Fibroblast of lung (primary cell): ENCODE measurements around the gene CC2D2B. TPM values are rescaled to one million over a fixed set of nuclear protein-coding genes. Genes with fewer than 3 reads are reported as not detected.

Experiments
- DNase-seq, 2 donors: peaks; one replicate each; pipeline versions ENCODE4 v3.0.0 to v3.0.0-alpha.2; 2010; ENCODE audit warnings: low read depth in 2 of 2
- H2AFZ ChIP-seq: 2 replicates; pipeline ENCODE4 v1.5.1; 2012; ENCODE audit warnings: low read length, control low read depth, inconsistent platforms
- H3K27ac ChIP-seq: 2 replicates; pipeline ENCODE4 v1.5.1; 2011; ENCODE audit warnings: low read length, control low read depth; ENCODE audit not compliant: insufficient read depth
- H3K27me3 ChIP-seq: 2 replicates; pipeline ENCODE4 v1.5.1; 2011; ENCODE audit warnings: mild to moderate bottlenecking, low read length; ENCODE audit not compliant: control insufficient read depth, insufficient read depth
- H3K36me3 ChIP-seq: 2 replicates; pipeline ENCODE4 v1.5.1; 2011; ENCODE audit warnings: low read length; ENCODE audit not compliant: control insufficient read depth, insufficient read depth
- H3K4me1 ChIP-seq: 2 replicates; pipeline ENCODE4 v1.5.1; 2011; ENCODE audit warnings: low read length; ENCODE audit not compliant: control insufficient read depth, insufficient read depth; ENCODE audit errors: extremely low read depth
- H3K4me2 ChIP-seq: 2 replicates; pipeline ENCODE4 v1.5.1; 2011; ENCODE audit warnings: low read length, control low read depth; ENCODE audit not compliant: insufficient read depth; ENCODE audit errors: extremely low read depth
- H3K4me3 ChIP-seq, 4 experiments: fragments of 200-600 bp in 1 of 4; sonication (generic) in 1 of 4; replicated peaks in 1 of 4; 2 replicates each; pipeline ENCODE4 v1.5.1; 2011 to 2016; ENCODE audit warnings: low read length in 4 of 4, low read depth in 3 of 4, mild to moderate bottlenecking in 3 of 4, control low read depth in 2 of 4, inconsistent platforms in 1 of 4, mixed read lengths in 1 of 4; ENCODE audit not compliant: insufficient read depth in 1 of 4; ENCODE audit errors: control extremely low read depth in 1 of 4
- H3K79me2 ChIP-seq: 2 replicates; pipeline ENCODE4 v1.5.1; 2012; ENCODE audit warnings: mild to moderate bottlenecking, low read length, inconsistent platforms; ENCODE audit not compliant: control insufficient read depth, insufficient read depth
- H3K9ac ChIP-seq: 2 replicates; pipeline ENCODE4 v1.5.1; 2011; ENCODE audit warnings: mild to moderate bottlenecking, low read length, control low read depth; ENCODE audit not compliant: insufficient read depth
- H3K9me3 ChIP-seq: 2 replicates; pipeline ENCODE4 v1.5.1; 2012; ENCODE audit warnings: low read depth, low read length; ENCODE audit not compliant: control insufficient read depth, insufficient read depth
- H4K20me1 ChIP-seq: 2 replicates; pipeline ENCODE4 v1.5.1; 2011; ENCODE audit warnings: low read length; ENCODE audit not compliant: control insufficient read depth, insufficient read depth; ENCODE audit errors: extremely low read depth
- EZH2 ChIP-seq: IDR thresholded peaks from 2 replicates; pipeline ENCODE4 v1.5.1; 2012; ENCODE audit warnings: low read length, control low read depth, mild to moderate bottlenecking; ENCODE audit errors: missing control alignments
- polyA plus RNA-seq, 2 donors: library from polyadenylated mRNA; depleted of rRNA in 1 of 2; stranded (reverse) in 1 of 2; unstranded in 1 of 2; fragments of >200 nt; gene quantifications; 2 replicates each; pipeline ENCODE4 v1.2.1, GENCODE V29; 2011 to 2012; ENCODE audit warnings: missing spikeins in 1 of 2
- total RNA-seq: library from RNA; depleted of rRNA; stranded (reverse); fragments of >200 nt; gene quantifications from 2 replicates; pipeline ENCODE4 v1.2.1, GENCODE V29; 2014
- TF ChIP-seq, protein P1 (sequence below), 2 donors: IDR thresholded peaks in 1 of 2; conservative IDR thresholded peaks in 1 of 2; 1 replicate in 1 of 2; 2 replicates in 1 of 2; pipeline ENCODE4 v1.5.1; 2011 to 2012; ENCODE audit warnings: low read length in 2 of 2, control low read depth in 1 of 2, inconsistent platforms in 1 of 2, low read depth in 1 of 2, mild to moderate bottlenecking in 1 of 2

Gene CC2D2B
- total and polyA plus RNA-seq, 2 donors (not counting 1 experiment from before 2014, with no cell fraction given), result 0.33 TPM; not detected in 1

DNA sequence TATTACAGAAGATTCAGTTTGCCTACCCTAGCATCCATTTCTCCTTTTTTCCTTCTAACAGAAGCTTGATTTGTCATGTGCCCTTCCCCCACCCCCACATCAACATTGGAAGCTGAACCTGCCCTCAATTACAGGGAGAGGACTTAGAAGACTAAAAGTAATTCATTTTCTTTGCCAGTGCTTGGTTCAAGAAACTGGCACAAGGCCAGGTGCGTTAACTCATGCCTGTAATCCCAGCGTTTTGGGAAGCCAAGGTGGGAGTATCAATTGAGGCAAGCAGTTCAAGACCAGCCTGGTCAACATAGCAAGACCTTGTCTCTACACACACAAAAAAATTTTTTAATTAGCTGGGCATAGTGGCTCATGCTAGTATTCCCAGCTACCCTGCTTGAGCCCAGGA lies 168.2 kb downstream of the CC2D2B start:
- Histone ChIP-seq H2AFZ (no peak overlapping the region), H3K36me3 (no peaks in the 10 kb centered on the region), H3K4me1 (peaks cover 3% of the 10 kb centered on the region), H3K27me3 (no peaks in the 10 kb centered on the region), H3K4me2 (no peak overlapping the region), H4K20me1 (no peaks in the 10 kb centered on the region), H3K4me3 (no peak overlapping the region), H3K27ac (no peak overlapping the region), H3K79me2 (no peaks in the 10 kb centered on the region), H3K9me3 (no peaks in the 10 kb centered on the region), H3K9ac (no peak overlapping the region)
- TF ChIP-seq, protein P1, sequence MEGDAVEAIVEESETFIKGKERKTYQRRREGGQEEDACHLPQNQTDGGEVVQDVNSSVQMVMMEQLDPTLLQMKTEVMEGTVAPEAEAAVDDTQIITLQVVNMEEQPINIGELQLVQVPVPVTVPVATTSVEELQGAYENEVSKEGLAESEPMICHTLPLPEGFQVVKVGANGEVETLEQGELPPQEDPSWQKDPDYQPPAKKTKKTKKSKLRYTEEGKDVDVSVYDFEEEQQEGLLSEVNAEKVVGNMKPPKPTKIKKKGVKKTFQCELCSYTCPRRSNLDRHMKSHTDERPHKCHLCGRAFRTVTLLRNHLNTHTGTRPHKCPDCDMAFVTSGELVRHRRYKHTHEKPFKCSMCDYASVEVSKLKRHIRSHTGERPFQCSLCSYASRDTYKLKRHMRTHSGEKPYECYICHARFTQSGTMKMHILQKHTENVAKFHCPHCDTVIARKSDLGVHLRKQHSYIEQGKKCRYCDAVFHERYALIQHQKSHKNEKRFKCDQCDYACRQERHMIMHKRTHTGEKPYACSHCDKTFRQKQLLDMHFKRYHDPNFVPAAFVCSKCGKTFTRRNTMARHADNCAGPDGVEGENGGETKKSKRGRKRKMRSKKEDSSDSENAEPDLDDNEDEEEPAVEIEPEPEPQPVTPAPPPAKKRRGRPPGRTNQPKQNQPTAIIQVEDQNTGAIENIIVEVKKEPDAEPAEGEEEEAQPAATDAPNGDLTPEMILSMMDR (conservative IDR thresholded peaks at IDR 0.05 in 1 of 2, IDR thresholded peaks at IDR 0.05 in 1 of 2; ENCODE audit: low read depth in 1 of 2, low read length in 2 of 2), result no peak
- TF ChIP-seq EZH2, result no peak
- no peak for DNase-seq

DNA sequence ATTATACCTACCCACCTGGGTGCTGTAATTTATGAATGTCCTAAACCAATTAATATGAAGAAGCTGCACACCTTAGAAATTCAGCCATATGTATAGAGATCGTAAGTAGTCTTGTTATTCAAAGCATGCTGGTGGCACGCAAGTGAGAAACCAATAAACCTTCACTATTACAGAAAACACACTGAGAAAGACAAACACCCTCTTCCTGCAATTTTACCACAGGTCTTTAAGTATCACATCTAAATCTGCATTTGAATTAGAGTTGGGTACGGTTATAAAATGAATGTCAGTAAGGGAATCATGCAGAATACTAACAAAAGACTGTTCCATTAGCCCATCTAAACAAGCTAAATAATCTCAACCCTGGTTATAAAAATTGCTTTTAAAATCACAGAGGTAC lies 169.4 kb downstream of the CC2D2B start:
- H3K4me2 ChIP-seq, result no peak overlapping the region
- TF ChIP-seq EZH2, result no peak
- TF ChIP-seq, protein P1 (conservative IDR thresholded peaks at IDR 0.05 in 1 of 2, IDR thresholded peaks at IDR 0.05 in 1 of 2; ENCODE audit: low read depth in 1 of 2, low read length in 2 of 2), result no peak
- H3K9me3 ChIP-seq, result no peaks in the 10 kb centered on the region
- H3K4me1 ChIP-seq, result peaks cover 3% of the 10 kb centered on the region
- H4K20me1 ChIP-seq, result no peaks in the 10 kb centered on the region
- no peaks in the 10 kb centered on the region for H3K27me3 ChIP-seq
- no peak overlapping the region for H3K27ac ChIP-seq
- no peak overlapping the region for H3K4me3 ChIP-seq
- no peak for DNase-seq
- H3K79me2 ChIP-seq, result no peaks in the 10 kb centered on the region
- H2AFZ ChIP-seq, result no peak overlapping the region
- no peak overlapping the region for H3K9ac ChIP-seq
- no peaks in the 10 kb centered on the region for H3K36me3 ChIP-seq

DNA sequence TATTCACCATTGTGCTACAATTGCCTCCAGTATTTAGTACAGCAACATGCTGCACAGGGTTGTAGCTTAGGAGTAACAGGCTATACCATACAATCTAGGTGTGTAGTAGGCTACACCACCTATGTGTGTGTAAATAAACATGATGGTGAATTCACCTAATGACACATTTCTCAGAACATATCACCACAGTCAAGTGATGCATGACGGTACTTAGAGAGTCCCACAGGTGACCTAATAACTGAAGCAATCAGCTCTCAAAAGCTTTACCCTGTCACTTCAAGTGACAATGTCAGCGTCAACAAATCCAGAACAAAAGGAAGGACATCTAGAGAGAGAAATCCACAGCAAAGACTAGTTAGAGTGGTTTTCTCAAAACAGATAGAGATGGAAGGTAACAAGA lies 174.4 kb downstream of the CC2D2B start:
- Histone ChIP-seq H3K9ac (no peak overlapping the region), H3K4me2 (no peak overlapping the region), H3K36me3 (no peaks in the 10 kb centered on the region), H3K27me3 (no peaks in the 10 kb centered on the region), H3K27ac (no peak overlapping the region), H3K4me3 (no peak overlapping the region), H3K4me1 (no peaks in the 10 kb centered on the region), H4K20me1 (no peaks in the 10 kb centered on the region), H3K79me2 (no peaks in the 10 kb centered on the region), H2AFZ (no peak overlapping the region), H3K9me3 (no peaks in the 10 kb centered on the region)
- DNase-seq, result no peak
- TF ChIP-seq, protein P1 (conservative IDR thresholded peaks at IDR 0.05 in 1 of 2, IDR thresholded peaks at IDR 0.05 in 1 of 2; ENCODE audit: low read depth in 1 of 2, low read length in 2 of 2), result no peak
- no peak for TF ChIP-seq EZH2

Other genes starting within 250 kb of the CC2D2B start
- 30.3 and 42.8 TPM in 2 replicates for gene TCTN3, start 214.0 kb upstream of the CC2D2B start, total RNA-seq
- 50.1 and 50.6 TPM in 2 replicates for gene TCTN3, start 214.0 kb upstream of the CC2D2B start, polyA plus RNA-seq
- gene ENTPD1, start 151.8 kb upstream of the CC2D2B start, total RNA-seq, result 1.0 and 3.3 TPM in 2 replicates
- gene ENTPD1, start 151.8 kb upstream of the CC2D2B start, polyA plus RNA-seq, result 0.26 and 0.47 TPM in 2 replicates
- 5.6 and 6.7 TPM in 2 replicates for gene CCNJ, start 135.6 kb downstream of the CC2D2B start, total RNA-seq
- 5.7 and 6.5 TPM in 2 replicates for gene CCNJ, start 135.6 kb downstream of the CC2D2B start, polyA plus RNA-seq
- 16.4 and 19.0 TPM in 2 replicates for gene ZNF518A, start 222.3 kb downstream of the CC2D2B start, total RNA-seq
- gene ZNF518A, start 222.3 kb downstream of the CC2D2B start, polyA plus RNA-seq, result 4.0 and 5.2 TPM in 2 replicates